ENCODE measurements around the gene GALK2. TPM values are rescaled to one million over a fixed set of nuclear protein-coding genes. Genes with fewer than 3 reads are reported as not detected.
"Not testable (repeated sequence)": the region's sequence is repeated elsewhere in the genome, so short reads cannot be mapped to it uniquely, and the experiment has no call there.

Gene GALK2
- polyA plus RNA-seq, 1 donor = 25.0 TPM

GRCh38 chr15:49155834-49156627 is 14.0 kb upstream of the GALK2 start:
- Histone ChIP-seq H3K27me3 (ENCODE audit: control insufficient read depth, insufficient read depth, low read length) (no peaks in the 10 kb centered on the region), H3K9me3 (ENCODE audit: control insufficient read depth, low read depth, low read length) (no peaks in the 10 kb centered on the region), H3K27ac (ENCODE audit: low read length) (peak overlapping the region; percentile 75), H3K4me1 (ENCODE audit: control insufficient read depth, insufficient read depth, low read length) (peaks cover 4% of the 10 kb centered on the region), H3K36me3 (ENCODE audit: control insufficient read depth, insufficient read depth, low read length) (no peaks in the 10 kb centered on the region), H3K4me3 (ENCODE audit: low read length) (peak overlapping the region; percentile 83)
- 0% methylated on average over 2 of the region's 26 CpGs for WGBS (ENCODE audit: insufficient coverage, low lambda C conversion rate)
- peak in 1 of 2 donors; percentile 30 for DNase-seq

- Histone ChIP-seq H3K4me1 (ENCODE audit: control insufficient read depth, insufficient read depth, low read length) (no peaks in the 10 kb centered on the region), H3K36me3 (ENCODE audit: control insufficient read depth, insufficient read depth, low read length) (peaks cover 5% of the 10 kb centered on the region), H3K4me3 (ENCODE audit: low read length) (no peak overlapping the region), H3K27me3 (ENCODE audit: control insufficient read depth, insufficient read depth, low read length) (no peaks in the 10 kb centered on the region), H3K27ac (ENCODE audit: low read length) (no peak overlapping the region), H3K9me3 (ENCODE audit: control insufficient read depth, low read depth, low read length) (no peaks in the 10 kb centered on the region)
- WGBS (ENCODE audit: insufficient coverage, low lambda C conversion rate) = 100% methylated on average over 1 of the region's 1 CpG
- DNase-seq = no peak
These were observed 6.4 kb upstream of the GALK2 start for GRCh38 chr15:49163678-49164077.

- H3K4me3 ChIP-seq (ENCODE audit: low read length) = no peak overlapping the region
- no peaks in the 10 kb centered on the region for H3K9me3 ChIP-seq (ENCODE audit: control insufficient read depth, low read depth, low read length)
- no peaks in the 10 kb centered on the region for H3K4me1 ChIP-seq (ENCODE audit: control insufficient read depth, insufficient read depth, low read length)
- no peak overlapping the region for H3K27ac ChIP-seq (ENCODE audit: low read length)
- DNase-seq = no peak
- no peaks in the 10 kb centered on the region for H3K27me3 ChIP-seq (ENCODE audit: control insufficient read depth, insufficient read depth, low read length)
- H3K36me3 ChIP-seq (ENCODE audit: control insufficient read depth, insufficient read depth, low read length) = peaks cover 5% of the 10 kb centered on the region
These were observed 5.2 kb upstream of the GALK2 start for GRCh38 chr15:49164865-49165264.

- Histone ChIP-seq H3K27me3 (ENCODE audit: control insufficient read depth, insufficient read depth, low read length) (no peaks in the 10 kb centered on the region), H3K27ac (ENCODE audit: low read length) (no peak overlapping the region), H3K36me3 (ENCODE audit: control insufficient read depth, insufficient read depth, low read length) (peaks cover 2% of the 10 kb centered on the region), H3K4me1 (ENCODE audit: control insufficient read depth, insufficient read depth, low read length) (no peaks in the 10 kb centered on the region), H3K9me3 (ENCODE audit: control insufficient read depth, low read depth, low read length) (no peaks in the 10 kb centered on the region), H3K4me3 (ENCODE audit: low read length) (no peak overlapping the region)
- WGBS (ENCODE audit: insufficient coverage, low lambda C conversion rate) = 78% methylated on average over 2 of the region's 3 CpGs
- DNase-seq = peak in 1 of 2 donors; percentile 10
These were observed 2.0 kb upstream of the GALK2 start for GRCh38 chr15:49168016-49168415.

GRCh38 chr15:49171790-49172189 is 1.7 kb downstream of the GALK2 start:
- 97% methylated on average over 5 of the region's 12 CpGs for WGBS (ENCODE audit: insufficient coverage, low lambda C conversion rate)
- H3K4me1 ChIP-seq (ENCODE audit: control insufficient read depth, insufficient read depth, low read length) = no peaks in the 10 kb centered on the region
- no peak overlapping the region for H3K4me3 ChIP-seq (ENCODE audit: low read length)
- H3K27me3 ChIP-seq (ENCODE audit: control insufficient read depth, insufficient read depth, low read length) = no peaks in the 10 kb centered on the region
- H3K9me3 ChIP-seq (ENCODE audit: control insufficient read depth, low read depth, low read length) = no peaks in the 10 kb centered on the region
- no peak overlapping the region for H3K27ac ChIP-seq (ENCODE audit: low read length)
- H3K36me3 ChIP-seq (ENCODE audit: control insufficient read depth, insufficient read depth, low read length) = no peaks in the 10 kb centered on the region
- DNase-seq = no peak

- Histone ChIP-seq H3K9me3 (ENCODE audit: control insufficient read depth, low read depth, low read length) (no peaks in the 10 kb centered on the region), H3K27me3 (ENCODE audit: control insufficient read depth, insufficient read depth, low read length) (no peaks in the 10 kb centered on the region), H3K36me3 (ENCODE audit: control insufficient read depth, insufficient read depth, low read length) (no peaks in the 10 kb centered on the region), H3K4me3 (ENCODE audit: low read length) (no peak overlapping the region), H3K27ac (ENCODE audit: low read length) (no peak overlapping the region), H3K4me1 (ENCODE audit: control insufficient read depth, insufficient read depth, low read length) (no peaks in the 10 kb centered on the region)
- no peak for DNase-seq
- no CpG with 5 or more reads among the region's 3 CpGs for WGBS (ENCODE audit: insufficient coverage, low lambda C conversion rate)
These were observed 4.9 kb downstream of the GALK2 start for GRCh38 chr15:49174902-49175301.

GRCh38 chr15:49175582-49176397 is 5.7 kb downstream of the GALK2 start:
- H3K4me3 ChIP-seq (ENCODE audit: low read length); H3K4me1 ChIP-seq (ENCODE audit: control insufficient read depth, insufficient read depth, low read length); H3K9me3 ChIP-seq (ENCODE audit: control insufficient read depth, low read depth, low read length); H3K27ac ChIP-seq (ENCODE audit: low read length); DNase-seq; H3K36me3 ChIP-seq (ENCODE audit: control insufficient read depth, insufficient read depth, low read length); H3K27me3 ChIP-seq (ENCODE audit: control insufficient read depth, insufficient read depth, low read length): not testable (repeated sequence)
- WGBS (ENCODE audit: insufficient coverage, low lambda C conversion rate) = 90% methylated on average over 2 of the region's 6 CpGs

GRCh38 chr15:49178497-49178896 is 8.4 kb downstream of the GALK2 start:
- no peak overlapping the region for H3K27ac ChIP-seq (ENCODE audit: low read length)
- DNase-seq = no peak
- no peak overlapping the region for H3K4me3 ChIP-seq (ENCODE audit: low read length)
- H3K9me3 ChIP-seq (ENCODE audit: control insufficient read depth, low read depth, low read length) = no peaks in the 10 kb centered on the region
- no peaks in the 10 kb centered on the region for H3K36me3 ChIP-seq (ENCODE audit: control insufficient read depth, insufficient read depth, low read length)
- H3K27me3 ChIP-seq (ENCODE audit: control insufficient read depth, insufficient read depth, low read length) = no peaks in the 10 kb centered on the region
- 89% methylated on average over 3 of the region's 7 CpGs for WGBS (ENCODE audit: insufficient coverage, low lambda C conversion rate)
- no peaks in the 10 kb centered on the region for H3K4me1 ChIP-seq (ENCODE audit: control insufficient read depth, insufficient read depth, low read length)

GRCh38 chr15:49179433-49180190 is 9.6 kb downstream of the GALK2 start:
- no peak overlapping the region for H3K27ac ChIP-seq (ENCODE audit: low read length)
- no peak overlapping the region for H3K4me3 ChIP-seq (ENCODE audit: low read length)
- DNase-seq = no peak
- no CpG with 5 or more reads among the region's 1 CpG for WGBS (ENCODE audit: insufficient coverage, low lambda C conversion rate)
- H3K27me3 ChIP-seq (ENCODE audit: control insufficient read depth, insufficient read depth, low read length) = no peaks in the 10 kb centered on the region
- H3K9me3 ChIP-seq (ENCODE audit: control insufficient read depth, low read depth, low read length) = no peaks in the 10 kb centered on the region
- no peaks in the 10 kb centered on the region for H3K36me3 ChIP-seq (ENCODE audit: control insufficient read depth, insufficient read depth, low read length)
- H3K4me1 ChIP-seq (ENCODE audit: control insufficient read depth, insufficient read depth, low read length) = no peaks in the 10 kb centered on the region

- Histone ChIP-seq H3K4me3 (ENCODE audit: low read length) (no peak overlapping the region), H3K27ac (ENCODE audit: low read length) (no peak overlapping the region), H3K27me3 (ENCODE audit: control insufficient read depth, insufficient read depth, low read length) (no peaks in the 10 kb centered on the region), H3K9me3 (ENCODE audit: control insufficient read depth, low read depth, low read length) (no peaks in the 10 kb centered on the region), H3K4me1 (ENCODE audit: control insufficient read depth, insufficient read depth, low read length) (no peaks in the 10 kb centered on the region), H3K36me3 (ENCODE audit: control insufficient read depth, insufficient read depth, low read length) (no peaks in the 10 kb centered on the region)
- 100% methylated on average over 1 of the region's 4 CpGs for WGBS (ENCODE audit: insufficient coverage, low lambda C conversion rate)
- DNase-seq = no peak
These were observed 12.1 kb downstream of the GALK2 start for GRCh38 chr15:49182128-49182527.
